T-cell (primary cell): ENCODE data around the gene TOX3. TPM values are rescaled to one million over a fixed set of nuclear protein-coding genes. Genes with fewer than 3 reads are reported as not detected.

Experiments used
- ATAC-seq, 4 experiments: fragments of 200-7000 bp in 3 of 4; fragments of 150-1000 bp in 1 of 4; cut with Tn5 transposase; replicated peaks in 1 of 4; 1 replicate in 3 of 4; 2 replicates in 1 of 4; pipeline ENCODE4 v1.10.0; 2021; ENCODE audit warnings: moderate library complexity in 3 of 4, mild to moderate bottlenecking in 2 of 4, moderate number of reproducible peaks in 1 of 4
- CTCF ChIA-PET, 2 donors: fragments of 300-600 bp; sonication (Branson Sonifier 250); formaldehyde crosslinking; loops; one replicate each; lab custom pipeline; 2022; ENCODE audit warnings: antibody characterized with exemption in 2 of 2; lab: Charles Lee
- POLR2A ChIA-PET, 2 donors: fragments of 300-600 bp; sonication (Branson Sonifier 250); formaldehyde crosslinking; loops; one replicate each; lab custom pipeline; 2022; ENCODE audit warnings: antibody characterized with exemption in 2 of 2; lab: Charles Lee
- DNase-seq, 35 experiments: peaks; one replicate each; pipeline versions ENCODE4 v3.0.0 to v3.0.0-alpha.2; 2013 to 2023
- H3K27ac ChIP-seq: one replicate; pipeline ENCODE4 v1.5.1; 2013; ENCODE audit warnings: low read length
- H3K27me3 ChIP-seq, 2 experiments: replicated peaks in 1 of 2; 1 replicate in 1 of 2; 2 replicates in 1 of 2; pipeline versions ENCODE4 v1.6.1 to v1.7.0; 2013; ENCODE audit warnings: low read length in 1 of 2, mixed read lengths in 1 of 2; ENCODE audit not compliant: control insufficient read depth in 2 of 2, insufficient read depth in 2 of 2; ENCODE audit errors: extremely low read depth in 1 of 2
- H3K36me3 ChIP-seq, 2 donors: 1 replicate in 1 of 2; 2 replicates in 1 of 2; pipeline versions ENCODE4 v1.6.1 to v1.7.0; 2013; ENCODE audit warnings: low read length in 1 of 2; ENCODE audit not compliant: control insufficient read depth in 2 of 2, insufficient read depth in 1 of 2; ENCODE audit errors: extremely low read depth in 1 of 2
- H3K4me1 ChIP-seq, 2 experiments: 1 replicate in 1 of 2; 2 replicates in 1 of 2; pipeline versions ENCODE4 v1.6.1 to v1.7.0; 2013; ENCODE audit warnings: low read length in 2 of 2, mixed read lengths in 1 of 2; ENCODE audit not compliant: insufficient read depth in 2 of 2, control insufficient read depth in 1 of 2; ENCODE audit errors: extremely low read depth in 1 of 2
- H3K4me3 ChIP-seq, 2 donors: 1 replicate in 1 of 2; 2 replicates in 1 of 2; pipeline versions ENCODE4 v1.5.1 to v1.7.0; 2013; ENCODE audit warnings: mild to moderate bottlenecking in 2 of 2, low read length in 1 of 2, moderate library complexity in 1 of 2; ENCODE audit not compliant: control insufficient read depth in 1 of 2; ENCODE audit errors: extremely low read depth in 1 of 2
- H3K9me3 ChIP-seq: 2 replicates; pipeline ENCODE4 v1.7.0; 2013
- H3K27ac Mint-ChIP-seq, 2 donors: one replicate each; pipeline ENCODE4 v1.8.0; 2020 to 2021; ENCODE audit warnings: mild to moderate bottlenecking in 2 of 2, mixed read lengths in 2 of 2
- H3K27me3 Mint-ChIP-seq, 2 donors: one replicate each; pipeline ENCODE4 v1.8.0; 2021 to 2022; ENCODE audit warnings: mixed read lengths in 2 of 2
- H3K36me3 Mint-ChIP-seq: one replicate; pipeline ENCODE4 v1.8.0; 2021; ENCODE audit warnings: mixed read lengths
- H3K4me1 Mint-ChIP-seq, 3 donors: one replicate each; pipeline ENCODE4 v1.8.0; 2020 to 2022; ENCODE audit warnings: mixed read lengths in 3 of 3, mild to moderate bottlenecking in 1 of 3
- H3K4me3 Mint-ChIP-seq, 3 donors: one replicate each; pipeline ENCODE4 v1.8.0; 2020 to 2022; ENCODE audit warnings: mild to moderate bottlenecking in 3 of 3, mixed read lengths in 3 of 3, moderate library complexity in 3 of 3
- H3K9me3 Mint-ChIP-seq, 3 donors: one replicate each; pipeline ENCODE4 v1.8.0; 2020 to 2022; ENCODE audit warnings: mixed read lengths in 3 of 3
- WGBS: methylation state at CpG from one replicate; pipeline ENCODE4 v1.1.5; 2013; ENCODE audit warnings: missing lambda C conversion rate; ENCODE audit not compliant: insufficient coverage; 5-methylcytosine and 5-hydroxymethylcytosine counted together
- total RNA-seq, 35 experiments: library from RNA in 6 of 35; stranded (reverse) in 6 of 35; fragments of 120-200 nt in 1 of 35; gene quantifications; one replicate each; pipeline versions ENCODE4 v1.2.1 to v1.2.4 and lab custom pipeline; 2013 to 2026

Gene TOX3
- total RNA-seq, 5 donors from 2014 or later (not counting 1 experiment from before 2014, with no cell fraction given): 0.09 to 0.10 TPM; not detected in 3

- no peak overlapping the region for H3K27ac Mint-ChIP-seq
- ChIA-PET CTCF (no interaction called here), POLR2A (no interaction called here)
- Histone ChIP-seq H3K9me3 (no peaks in the 10 kb centered on the region), H3K27ac (no peak overlapping the region), H3K27me3 (no peaks in the 10 kb centered on the region), H3K4me3 (no peak overlapping the region), H3K4me1 (no peaks in the 10 kb centered on the region), H3K36me3 (no peaks in the 10 kb centered on the region)
- DNase-seq (no peak), ATAC-seq (no peak)
- no peaks in the 10 kb centered on the region for H3K36me3 Mint-ChIP-seq
- 67% methylated on average over 1 of the region's 3 CpGs for WGBS
- peaks cover 3 to 9% (median 4%) of the 10 kb centered on the region in 3 donors for H3K9me3 Mint-ChIP-seq
- no peak overlapping the region for H3K4me3 Mint-ChIP-seq
- no peaks in the 10 kb centered on the region for H3K27me3 Mint-ChIP-seq
- no peaks in the 10 kb centered on the region for H3K4me1 Mint-ChIP-seq
Measured at GRCh38 chr16:52563767-52564611, 17.0 kb upstream of the TOX3 start.

GRCh38 chr16:52562770-52563169 lies 15.8 kb upstream of the TOX3 start:
- Histone ChIP-seq H3K9me3 (no peaks in the 10 kb centered on the region), H3K4me3 (no peak overlapping the region), H3K27ac (no peak overlapping the region), H3K4me1 (no peaks in the 10 kb centered on the region), H3K27me3 (no peaks in the 10 kb centered on the region), H3K36me3 (no peaks in the 10 kb centered on the region)
- Mint-ChIP-seq H3K9me3 (peaks cover 3 to 9% (median 4%) of the 10 kb centered on the region in 3 donors), H3K36me3 (no peaks in the 10 kb centered on the region), H3K4me1 (no peaks in the 10 kb centered on the region), H3K27ac (no peak overlapping the region), H3K4me3 (no peak overlapping the region), H3K27me3 (peaks cover 0 to 1% of the 10 kb centered on the region in 2 donors)
- no peak for DNase-seq
- ChIA-PET CTCF (no interaction called here), POLR2A (no interaction called here)
- 100% methylated on average over 1 of the region's 5 CpGs for WGBS
- ATAC-seq: no peak

GRCh38 chr16:52561910-52562741 lies 15.2 kb upstream of the TOX3 start:
- no peak overlapping the region for H3K4me3 Mint-ChIP-seq

GRCh38 chr16:52558448-52558847 lies 11.5 kb upstream of the TOX3 start:
- Histone ChIP-seq H3K4me3 (no peak overlapping the region), H3K27ac (no peak overlapping the region), H3K9me3 (no peaks in the 10 kb centered on the region), H3K36me3 (no peaks in the 10 kb centered on the region), H3K4me1 (no peaks in the 10 kb centered on the region), H3K27me3 (no peaks in the 10 kb centered on the region)
- ChIA-PET POLR2A (no interaction called here), CTCF (no interaction called here)
- 100% methylated on average over 1 of the region's 2 CpGs for WGBS
- Mint-ChIP-seq H3K36me3 (no peaks in the 10 kb centered on the region), H3K4me3 (no peak overlapping the region), H3K27ac (no peak overlapping the region), H3K9me3 (peaks cover 0 to 7% (median 3%) of the 10 kb centered on the region in 3 donors), H3K27me3 (peaks cover 3 to 4% of the 10 kb centered on the region in 2 donors), H3K4me1 (no peaks in the 10 kb centered on the region)
- DNase-seq (no peak), ATAC-seq (no peak)

More at GRCh38 chr16:52561910-52562741, 15.2 kb upstream of the TOX3 start:
- Mint-ChIP-seq H3K36me3 (no peaks in the 10 kb centered on the region), H3K27ac (no peak overlapping the region), H3K9me3 (peaks cover 3 to 7% (median 4%) of the 10 kb centered on the region in 3 donors), H3K27me3 (peaks cover 0 to 1% of the 10 kb centered on the region in 2 donors), H3K4me1 (no peaks in the 10 kb centered on the region)
- ChIA-PET CTCF (no interaction called here), POLR2A (no interaction called here)
- Histone ChIP-seq H3K9me3 (no peaks in the 10 kb centered on the region), H3K27me3 (no peaks in the 10 kb centered on the region), H3K4me3 (no peak overlapping the region), H3K4me1 (no peaks in the 10 kb centered on the region), H3K27ac (no peak overlapping the region), H3K36me3 (no peaks in the 10 kb centered on the region)
- ATAC-seq (no peak), DNase-seq (no peak)
- WGBS: 43% methylated on average over 2 of the region's 5 CpGs

- Mint-ChIP-seq H3K36me3 (no peaks in the 10 kb centered on the region), H3K9me3 (peaks cover 0 to 3% (median 3%) of the 10 kb centered on the region in 3 donors), H3K27me3 (peaks cover 3 to 4% of the 10 kb centered on the region in 2 donors), H3K4me1 (no peaks in the 10 kb centered on the region), H3K4me3 (no peak overlapping the region), H3K27ac (no peak overlapping the region)
- POLR2A ChIA-PET: no interaction called here
- Histone ChIP-seq H3K9me3 (no peaks in the 10 kb centered on the region), H3K4me1 (no peaks in the 10 kb centered on the region), H3K27me3 (no peaks in the 10 kb centered on the region), H3K36me3 (no peaks in the 10 kb centered on the region), H3K27ac (no peak overlapping the region), H3K4me3 (no peak overlapping the region)
- ATAC-seq (no peak), DNase-seq (no peak)
- WGBS: 94% methylated on average over 3 of the region's 6 CpGs
- CTCF ChIA-PET: no interaction called here
Measured at GRCh38 chr16:52557236-52557635, 10.3 kb upstream of the TOX3 start.

- ATAC-seq: no peak
- Mint-ChIP-seq H3K27ac (no peak overlapping the region), H3K4me1 (no peaks in the 10 kb centered on the region), H3K4me3 (no peak overlapping the region), H3K36me3 (no peaks in the 10 kb centered on the region), H3K27me3 (peaks cover 3 to 4% of the 10 kb centered on the region in 2 donors), H3K9me3 (peaks cover 0 to 3% (median 3%) of the 10 kb centered on the region in 3 donors)
- Histone ChIP-seq H3K36me3 (no peaks in the 10 kb centered on the region), H3K9me3 (no peaks in the 10 kb centered on the region), H3K27ac (no peak overlapping the region), H3K27me3 (no peaks in the 10 kb centered on the region), H3K4me3 (no peak overlapping the region), H3K4me1 (no peaks in the 10 kb centered on the region)
- ChIA-PET POLR2A (no interaction called here), CTCF (no interaction called here)
- WGBS: no CpG with 5 or more reads among the region's 1 CpG
- DNase-seq: no peak
Measured at GRCh38 chr16:52556083-52556482, 9.1 kb upstream of the TOX3 start.
